Suprapubic skin (tissue), 4 donors: ENCODE data around the gene SIRPB2. TPM values are rescaled to one million over a fixed set of nuclear protein-coding genes. Genes with fewer than 3 reads are reported as not detected.

Experiments
- DNase-seq, 2 donors: peaks; one replicate each; pipeline ENCODE4 v3.0.0-alpha.2; 2019; ENCODE audit warnings: low spot score in 2 of 2
- H3K27ac ChIP-seq: fragments of 200-600 bp; sonication (generic); one replicate; pipeline ENCODE4 v1.5.1; 2019
- H3K27me3 ChIP-seq: fragments of 200-600 bp; sonication (generic); one replicate; pipeline ENCODE4 v1.5.1; 2019
- H3K36me3 ChIP-seq: fragments of 200-600 bp; sonication (generic); one replicate; pipeline ENCODE4 v1.5.1; 2019
- H3K4me1 ChIP-seq: fragments of 200-600 bp; sonication (generic); one replicate; pipeline ENCODE4 v1.5.1; 2019
- H3K4me3 ChIP-seq: fragments of 200-600 bp; sonication (generic); one replicate; pipeline ENCODE4 v1.5.1; 2019; ENCODE audit warnings: mild to moderate bottlenecking
- H3K9me3 ChIP-seq: fragments of 200-600 bp; sonication (generic); one replicate; pipeline ENCODE4 v1.5.1; 2019
- EP300 ChIP-seq: sonication (generic); formaldehyde crosslinking; IDR thresholded peaks from one replicate; pipeline ENCODE4 v1.6.1; 2017; ENCODE audit warnings: antibody characterized with exemption
- POLR2A ChIP-seq, 2 donors: fragments of 450-650 bp; IDR thresholded peaks; one replicate each; pipeline ENCODE4 v1.6.1; 2017; ENCODE audit warnings: antibody characterized with exemption in 2 of 2, mild to moderate bottlenecking in 2 of 2, moderate library complexity in 2 of 2
- POLR2AphosphoS5 ChIP-seq, 3 donors: sonication (generic); formaldehyde crosslinking; IDR thresholded peaks; one replicate each; pipeline ENCODE4 v1.6.1; 2017; ENCODE audit warnings: antibody characterized with exemption in 3 of 3
- WGBS: methylation state at CpG from one replicate; pipeline ENCODE4 v1.1.5; 2018; 5-methylcytosine and 5-hydroxymethylcytosine counted together
- total RNA-seq, 4 donors: library from RNA; depleted of rRNA; stranded (reverse); fragments of >200 nt; gene quantifications; one replicate each; pipeline ENCODE4 v1.1.0, GENCODE V29; 2016
- TF ChIP-seq, protein P1 (sequence below), 2 donors: fragments of 200-600 bp in 1 of 2; fragments of 450-650 bp in 1 of 2; sonication (generic) in 1 of 2; IDR thresholded peaks; one replicate each; pipeline ENCODE4 v1.5.1; 2016 to 2019; ENCODE audit warnings: antibody characterized with exemption in 2 of 2, mild to moderate bottlenecking in 1 of 2, moderate library complexity in 1 of 2

The SIRPB2 gene
- total RNA-seq, 4 donors from 2014 or later, result 0.87 to 3.9 (median 1.3) TPM

DNA sequence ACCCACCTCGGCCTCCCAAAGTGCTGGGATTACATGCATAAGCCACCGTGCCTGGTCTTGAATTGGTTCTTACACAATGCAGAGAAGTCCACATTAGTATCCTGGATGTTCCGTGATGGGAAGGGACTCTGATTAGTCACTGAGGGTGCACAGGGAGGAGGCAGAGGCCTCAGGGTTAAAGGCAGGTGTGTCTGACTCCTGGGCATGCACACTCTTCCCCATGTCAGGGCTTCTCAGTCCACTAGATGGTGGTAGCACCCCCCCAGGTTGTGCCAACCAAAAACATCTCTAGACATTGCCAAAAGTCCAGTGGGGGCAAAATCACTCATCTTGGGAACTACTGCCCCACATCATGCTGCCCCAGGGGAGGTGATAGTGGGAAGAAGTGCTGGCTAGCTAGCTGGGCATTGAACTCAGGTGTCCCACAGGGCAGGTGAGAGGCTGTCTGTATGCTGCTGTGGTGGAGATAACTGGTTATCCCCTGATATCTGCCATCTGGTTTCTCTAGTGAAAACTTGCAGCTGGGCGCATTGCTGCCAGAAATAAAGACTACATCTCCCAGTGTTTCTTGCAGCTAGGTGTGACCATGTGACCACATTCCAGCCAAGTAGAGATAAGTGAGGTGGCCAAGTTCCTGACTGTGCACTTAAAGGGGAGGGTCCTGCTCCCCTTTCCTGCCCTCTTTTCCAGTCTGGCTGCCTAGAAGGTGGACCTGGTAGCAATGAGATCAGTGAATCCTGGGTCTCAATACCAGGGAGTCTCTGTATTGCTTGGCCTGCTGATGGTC is 16.2 kb downstream of the SIRPB2 start:
- TF ChIP-seq, protein P1, sequence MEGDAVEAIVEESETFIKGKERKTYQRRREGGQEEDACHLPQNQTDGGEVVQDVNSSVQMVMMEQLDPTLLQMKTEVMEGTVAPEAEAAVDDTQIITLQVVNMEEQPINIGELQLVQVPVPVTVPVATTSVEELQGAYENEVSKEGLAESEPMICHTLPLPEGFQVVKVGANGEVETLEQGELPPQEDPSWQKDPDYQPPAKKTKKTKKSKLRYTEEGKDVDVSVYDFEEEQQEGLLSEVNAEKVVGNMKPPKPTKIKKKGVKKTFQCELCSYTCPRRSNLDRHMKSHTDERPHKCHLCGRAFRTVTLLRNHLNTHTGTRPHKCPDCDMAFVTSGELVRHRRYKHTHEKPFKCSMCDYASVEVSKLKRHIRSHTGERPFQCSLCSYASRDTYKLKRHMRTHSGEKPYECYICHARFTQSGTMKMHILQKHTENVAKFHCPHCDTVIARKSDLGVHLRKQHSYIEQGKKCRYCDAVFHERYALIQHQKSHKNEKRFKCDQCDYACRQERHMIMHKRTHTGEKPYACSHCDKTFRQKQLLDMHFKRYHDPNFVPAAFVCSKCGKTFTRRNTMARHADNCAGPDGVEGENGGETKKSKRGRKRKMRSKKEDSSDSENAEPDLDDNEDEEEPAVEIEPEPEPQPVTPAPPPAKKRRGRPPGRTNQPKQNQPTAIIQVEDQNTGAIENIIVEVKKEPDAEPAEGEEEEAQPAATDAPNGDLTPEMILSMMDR (IDR thresholded peaks at IDR 0.05), result peak in 1 of 2 donors; percentile 5
- TF ChIP-seq POLR2A (IDR thresholded peaks at IDR 0.05) (no peak), EP300 (no peak), POLR2AphosphoS5 (IDR thresholded peaks at IDR 0.05) (no peak)
- 77% methylated on average over 4 of the region's 4 CpGs for WGBS
- no peak overlapping the region for H3K27ac ChIP-seq

DNA sequence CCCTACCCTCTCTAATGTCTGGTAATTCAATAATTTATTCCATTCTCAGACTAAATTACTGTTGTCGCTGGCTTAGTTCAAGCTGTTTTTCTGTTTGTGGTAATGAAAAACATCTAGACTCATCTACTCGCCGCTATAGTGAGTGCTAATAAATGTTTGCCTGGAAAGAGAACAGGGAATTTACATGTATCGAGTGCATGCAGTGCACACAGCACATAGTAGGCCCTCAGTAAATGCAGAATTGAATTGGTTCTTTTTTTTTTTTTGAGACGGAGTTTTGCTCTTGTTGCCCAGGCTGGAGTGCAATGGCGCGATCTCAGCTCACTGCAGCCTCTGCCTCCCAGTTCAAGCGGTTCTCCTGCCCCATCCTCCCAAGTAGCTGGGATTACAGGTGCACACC is 16.9 kb downstream of the SIRPB2 start:
- H3K36me3 ChIP-seq, result no peaks in the 10 kb centered on the region
- no peak for DNase-seq
- no peak overlapping the region for H3K27ac ChIP-seq
- TF ChIP-seq, protein P1 (IDR thresholded peaks at IDR 0.05), result no peak
- TF ChIP-seq POLR2AphosphoS5 (IDR thresholded peaks at IDR 0.05), result no peak
- TF ChIP-seq EP300, result no peak
- TF ChIP-seq POLR2A (IDR thresholded peaks at IDR 0.05), result no peak
- no peaks in the 10 kb centered on the region for H3K27me3 ChIP-seq
- peaks cover 29% of the 10 kb centered on the region for H3K4me1 ChIP-seq
- H3K4me3 ChIP-seq, result no peak overlapping the region
- 91% methylated on average over 8 of the region's 8 CpGs for WGBS
- no peaks in the 10 kb centered on the region for H3K9me3 ChIP-seq

More for the DNA sequence above, 16.2 kb downstream of the SIRPB2 start:
- no peaks in the 10 kb centered on the region for H3K36me3 ChIP-seq
- no peaks in the 10 kb centered on the region for H3K27me3 ChIP-seq
- H3K4me1 ChIP-seq, result peaks cover 25% of the 10 kb centered on the region
- DNase-seq, result peak in 1 of 2 donors; percentile 40
- H3K4me3 ChIP-seq, result no peak overlapping the region
- no peaks in the 10 kb centered on the region for H3K9me3 ChIP-seq

DNA sequence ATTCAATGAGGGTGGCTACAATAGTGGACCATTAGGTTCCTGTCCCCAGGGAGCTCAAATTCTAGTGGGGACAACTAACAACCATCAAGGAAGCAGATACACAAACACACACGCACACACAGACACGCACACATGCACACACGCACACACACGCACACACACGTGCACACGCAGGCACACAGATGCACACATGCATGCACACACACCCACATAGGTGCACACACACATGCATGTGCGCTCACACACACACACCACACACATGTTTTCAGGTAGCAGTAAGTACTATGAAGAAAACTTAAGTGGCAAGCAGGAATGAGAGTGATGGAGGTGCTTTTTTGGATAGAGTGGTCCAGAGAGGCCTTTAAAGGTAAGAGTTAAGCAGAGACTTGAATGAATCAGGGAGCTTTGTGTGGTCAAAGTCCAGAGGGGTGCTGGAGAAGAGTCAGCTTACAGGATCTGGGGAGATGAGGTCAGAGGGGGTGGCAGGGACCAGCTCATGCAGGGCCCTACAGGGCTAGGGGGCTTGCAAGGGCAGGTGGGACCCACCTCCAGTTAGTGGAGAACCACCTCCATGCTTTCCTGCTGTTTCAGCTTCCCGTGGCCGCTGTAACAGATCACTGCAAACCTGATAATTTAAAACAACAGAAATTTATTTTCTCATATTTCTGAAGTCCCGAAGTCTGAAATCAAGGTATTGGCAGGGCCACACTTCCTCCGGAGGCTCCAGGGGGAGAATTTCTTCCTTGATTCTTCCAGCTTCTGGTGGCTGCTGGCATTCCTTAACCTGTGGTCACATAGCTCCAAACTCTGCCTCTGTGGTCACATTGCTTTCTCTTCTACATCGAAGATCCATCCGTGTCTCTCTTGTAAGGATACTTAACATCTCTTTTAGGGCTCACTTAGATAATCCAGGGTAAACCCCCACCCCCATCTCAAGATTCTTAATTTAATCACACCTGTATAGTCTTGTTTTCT is 17.7 kb downstream of the SIRPB2 start:
- H3K4me1 ChIP-seq, result peaks cover 29% of the 10 kb centered on the region
- no peak for DNase-seq
- 83% methylated on average over 13 of the region's 13 CpGs for WGBS
- no peaks in the 10 kb centered on the region for H3K36me3 ChIP-seq
- TF ChIP-seq POLR2A (IDR thresholded peaks at IDR 0.05) (no peak), POLR2AphosphoS5 (IDR thresholded peaks at IDR 0.05) (no peak), EP300 (no peak)
- TF ChIP-seq, protein P1 (IDR thresholded peaks at IDR 0.05), result no peak
- H3K9me3 ChIP-seq, result no peaks in the 10 kb centered on the region
- no peak overlapping the region for H3K4me3 ChIP-seq
- no peak overlapping the region for H3K27ac ChIP-seq
- H3K27me3 ChIP-seq, result no peaks in the 10 kb centered on the region

DNA sequence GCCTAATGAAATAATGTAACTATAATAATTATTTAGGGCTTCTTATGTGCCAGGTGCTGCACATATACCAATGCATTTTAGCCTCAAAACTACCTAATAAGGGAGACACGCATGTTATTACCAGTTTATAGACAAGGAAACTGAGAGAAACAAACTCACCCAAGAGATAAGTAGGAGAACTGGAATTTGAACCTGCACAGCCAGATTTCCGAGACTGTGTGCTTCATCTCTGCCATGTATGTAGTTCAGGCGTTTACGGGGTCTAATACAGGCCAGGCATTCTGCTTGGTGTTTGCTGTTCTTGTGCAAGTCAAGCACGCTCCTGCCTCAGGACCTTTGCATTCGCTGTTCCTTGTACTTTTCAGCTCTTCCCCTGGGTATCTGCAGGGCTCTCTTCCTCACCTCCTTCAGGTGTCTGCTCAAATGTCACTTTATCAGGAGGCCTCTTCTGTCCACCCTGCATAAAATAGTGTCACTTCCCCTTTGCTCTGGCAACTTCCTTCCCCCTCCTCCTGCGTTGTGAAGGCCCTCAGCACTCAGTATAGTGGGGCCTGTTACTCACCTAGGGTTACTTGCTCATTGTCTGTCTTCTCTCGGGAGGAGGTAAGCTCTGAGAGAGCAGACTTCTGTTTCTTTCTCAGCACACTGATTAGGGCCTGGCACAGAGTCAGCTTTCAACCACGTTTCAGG is 18.5 kb downstream of the SIRPB2 start:
- 67% methylated on average over 9 of the region's 9 CpGs for WGBS
- peaks cover 31% of the 10 kb centered on the region for H3K4me1 ChIP-seq
- no peak for DNase-seq
- H3K27ac ChIP-seq, result no peak overlapping the region
- H3K4me3 ChIP-seq, result no peak overlapping the region
- TF ChIP-seq POLR2AphosphoS5 (IDR thresholded peaks at IDR 0.05) (no peak), EP300 (no peak), POLR2A (IDR thresholded peaks at IDR 0.05) (no peak)
- TF ChIP-seq, protein P1 (IDR thresholded peaks at IDR 0.05), result no peak
- no peaks in the 10 kb centered on the region for H3K9me3 ChIP-seq
- H3K27me3 ChIP-seq, result no peaks in the 10 kb centered on the region
- H3K36me3 ChIP-seq, result no peaks in the 10 kb centered on the region
